Right ventricle myocardium inferior (tissue), 1 donor: ENCODE data around the gene PLS1. TPM values are rescaled to one million over a fixed set of nuclear protein-coding genes. Genes with fewer than 3 reads are reported as not detected.
"Not testable (repeated sequence)": the region's sequence is repeated elsewhere in the genome, so short reads cannot be mapped to it uniquely, and the experiment has no call there.

Experiments
- ATAC-seq: fragments of 200-7000 bp; cut with Tn5 transposase; one replicate; pipeline ENCODE4 v1.9.1; 2020; ENCODE audit warnings: mild to moderate bottlenecking, moderate library complexity
- DNase-seq: peaks from one replicate; pipeline ENCODE4 v3.0.0; 2021; ENCODE audit errors: missing footprints
- intact Hi-C: fragments of 100-400 bp; cut with DNase I; formaldehyde crosslinking; loops from one replicate; pipeline ENCODE4 v1.11.0; 2022
- total RNA-seq: library from RNA; stranded (reverse); fragmentation: NEBNext Ultra II Directional; extraction: Animal tissue kit (Norgen Biotek cat#: 25700); gene quantifications from one replicate; pipeline ENCODE4 v1.2.1, GENCODE V29; 2021
- donor health status: DM: no; HTN: yes; CAD: no; lungs with severe emphysema.

PLS1 gene
- total RNA-seq, 1 donor from 2014 or later: 2.5 TPM

- DNase-seq (no peak), ATAC-seq (peak; percentile 59)
- intact Hi-C loops: loop anchor here (5.0 to 10.0 kb wide), 2 partner anchors 128 to 280 kb away; partner anchors contain the start of genes PLS1 and U2SURP
These were observed 128.6 kb downstream of the PLS1 start for GRCh38 chr3:142724682-142725356.

DNA sequence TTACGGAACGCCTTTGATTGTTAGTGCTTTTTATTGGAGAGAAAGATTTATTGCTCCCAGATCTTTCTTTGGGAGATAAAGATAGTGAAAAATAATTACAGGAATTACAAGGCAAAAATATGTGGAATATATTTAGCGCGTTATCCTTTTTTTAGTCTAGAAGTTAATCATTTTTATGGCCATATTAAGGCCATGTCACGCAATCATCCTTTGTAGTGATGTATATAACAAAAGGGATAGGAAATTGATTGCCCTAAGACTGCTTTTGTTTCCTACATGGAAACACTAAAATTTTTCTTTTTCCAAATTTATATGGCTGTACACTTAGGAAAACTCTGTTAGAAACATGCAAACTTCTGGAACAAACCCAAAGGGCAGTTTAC is 129.2 kb downstream of the PLS1 start:
- intact Hi-C loops: loop anchor here (10.0 kb wide), 1 partner anchor 279 kb away; the partner anchor contains the start of gene U2SURP
- no peak for ATAC-seq
- DNase-seq: no peak

DNA sequence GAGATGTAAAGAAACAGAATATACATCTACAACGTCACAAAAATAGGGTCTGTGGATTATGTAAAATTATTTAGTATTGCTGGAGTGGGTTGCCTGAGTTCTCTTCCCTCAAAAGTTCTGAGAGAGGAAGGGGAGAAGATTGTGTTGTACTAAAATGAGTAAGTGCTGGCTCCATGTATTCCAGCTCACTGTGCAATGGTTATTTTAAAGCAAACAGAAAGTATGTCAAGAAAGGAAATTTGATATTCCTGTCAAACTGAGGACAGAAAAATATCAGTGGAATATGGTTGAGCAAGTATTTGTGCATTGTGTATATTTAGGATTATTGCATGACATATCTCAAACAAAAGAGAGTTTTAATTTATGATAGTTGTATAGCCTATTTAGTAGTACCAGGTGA is 129.8 kb downstream of the PLS1 start:
- DNase-seq: no peak
- intact Hi-C loops: loop anchor here (10.0 kb wide), 1 partner anchor 279 kb away; the partner anchor contains the start of gene U2SURP
- ATAC-seq: no peak

- ATAC-seq (no peak), DNase-seq (no peak)
- intact Hi-C loops: no loop called here
These were observed 135.9 kb downstream of the PLS1 start for GRCh38 chr3:142732066-142732465.

GRCh38 chr3:142734834-142735233 is 138.6 kb downstream of the PLS1 start:
- intact Hi-C loops: no loop called here
- DNase-seq (no peak), ATAC-seq (no peak)

DNA sequence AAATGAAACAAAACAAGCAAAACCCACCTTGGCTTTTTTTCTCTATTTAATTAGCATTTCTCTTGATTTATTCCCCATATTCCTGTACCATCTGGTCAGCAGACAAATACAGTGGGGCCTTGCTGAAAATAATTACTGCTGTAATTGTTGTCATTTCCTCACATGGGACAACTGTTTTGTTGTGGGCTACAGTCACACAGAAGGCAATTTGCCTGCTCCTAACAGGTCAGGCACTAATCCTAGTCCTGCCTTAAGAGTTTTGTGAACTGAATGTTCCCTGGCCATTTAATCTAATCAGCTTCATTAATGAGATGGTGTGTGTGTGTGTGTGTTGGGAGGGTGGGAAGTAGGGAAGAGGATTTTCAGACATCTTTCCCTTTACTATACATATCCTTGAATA is 139.3 kb downstream of the PLS1 start:
- intact Hi-C loops: no loop called here
- DNase-seq: no peak
- ATAC-seq: peak; percentile 81

- no peak for DNase-seq
- intact Hi-C loops: no loop called here
- no peak for ATAC-seq
These were observed 142.2 kb downstream of the PLS1 start for GRCh38 chr3:142738396-142738795.

DNA sequence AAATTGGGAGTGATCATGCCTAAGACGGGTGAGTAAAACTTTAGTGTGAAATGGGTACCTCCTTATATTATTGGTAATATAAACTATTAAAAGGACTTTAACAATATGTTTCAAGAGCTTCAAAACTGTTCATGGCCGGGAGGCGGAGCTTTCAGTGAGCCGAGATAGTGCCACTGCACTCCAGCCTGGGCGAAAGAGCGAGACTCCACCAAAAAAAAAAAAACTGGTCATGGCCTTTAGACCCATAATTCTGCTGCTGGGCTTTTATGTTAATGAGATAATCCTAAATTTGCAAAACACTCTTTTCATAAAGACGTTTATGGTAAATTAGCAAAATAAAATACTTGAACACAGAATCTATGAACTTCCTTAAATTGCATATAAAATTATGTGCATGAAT is 150.5 kb downstream of the PLS1 start:
- intact Hi-C loops: no loop called here
- ATAC-seq (no peak), DNase-seq (no peak)

DNA sequence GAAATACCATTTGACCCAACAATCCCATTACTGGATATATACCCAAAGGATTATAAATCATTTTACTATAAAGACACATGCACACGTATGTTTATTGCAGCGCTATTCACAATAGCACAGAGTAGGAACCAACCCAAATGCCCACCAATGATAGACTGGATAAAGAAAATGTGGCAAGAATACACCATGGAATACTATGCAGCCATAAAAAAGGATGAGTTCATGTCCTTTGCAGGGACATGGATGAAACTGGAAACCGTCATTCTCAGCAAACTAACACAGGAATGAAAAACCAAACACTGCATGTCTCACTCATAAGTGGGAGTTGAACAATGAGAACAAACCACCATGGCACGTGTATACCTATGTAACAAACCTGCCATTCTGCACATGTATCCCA is 154.3 kb downstream of the PLS1 start:
- ATAC-seq, intact Hi-C loops, DNase-seq: not testable (repeated sequence)

DNA sequence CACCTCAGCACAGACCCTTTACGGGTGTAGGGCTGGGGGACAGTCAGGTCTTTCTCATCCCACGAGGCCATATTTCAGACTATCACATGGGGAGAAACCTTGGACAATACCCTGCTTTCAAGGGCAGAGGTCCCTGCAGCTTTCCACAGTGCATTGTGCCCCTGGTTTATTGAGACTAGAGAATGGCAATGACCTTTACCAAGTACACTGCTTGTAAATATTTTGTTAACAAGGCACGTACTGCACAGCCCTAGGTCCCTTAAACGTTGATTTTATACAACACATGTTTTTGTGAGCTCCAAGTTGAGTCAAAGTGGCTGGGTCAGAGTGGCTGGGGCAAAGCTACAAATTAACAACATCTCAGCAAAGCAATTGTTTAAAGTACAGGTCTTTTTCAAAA is 156.4 kb downstream of the PLS1 start:
- intact Hi-C loops, DNase-seq, ATAC-seq: not testable (repeated sequence)

GRCh38 chr3:142754494-142754893 is 158.3 kb downstream of the PLS1 start:
- no peak for DNase-seq
- intact Hi-C loops: no loop called here
- no peak for ATAC-seq

Other genes with a start within 250 kb of the PLS1 start
- gene XRN1, start 148.4 kb upstream of the PLS1 start, total RNA-seq: 13.2 TPM
- gene ATR, start 17.7 kb upstream of the PLS1 start, total RNA-seq: 8.5 TPM
- gene TRPC1, start 127.6 kb downstream of the PLS1 start, total RNA-seq: 9.2 TPM